RPMI7951 (cell line): Measurements from ENCODE around the gene CIAO3. TPM values are rescaled to one million over a fixed set of nuclear protein-coding genes. Genes with fewer than 3 reads are reported as not detected.

Experiments
- DNase-seq: peaks from one replicate; pipeline ENCODE4 v3.0.0-alpha.2; 2012; ENCODE audit warnings: low read depth
- total RNA-seq: library from RNA; depleted of rRNA; stranded (reverse); fragments of >200 nt; shearing (Covaris generic); gene quantifications from 2 replicates; pipeline ENCODE4 v1.2.3, GENCODE V29; 2014

CIAO3 gene
- total RNA-seq, 1 experiment from 2014 or later = 21.7 TPM

DNA sequence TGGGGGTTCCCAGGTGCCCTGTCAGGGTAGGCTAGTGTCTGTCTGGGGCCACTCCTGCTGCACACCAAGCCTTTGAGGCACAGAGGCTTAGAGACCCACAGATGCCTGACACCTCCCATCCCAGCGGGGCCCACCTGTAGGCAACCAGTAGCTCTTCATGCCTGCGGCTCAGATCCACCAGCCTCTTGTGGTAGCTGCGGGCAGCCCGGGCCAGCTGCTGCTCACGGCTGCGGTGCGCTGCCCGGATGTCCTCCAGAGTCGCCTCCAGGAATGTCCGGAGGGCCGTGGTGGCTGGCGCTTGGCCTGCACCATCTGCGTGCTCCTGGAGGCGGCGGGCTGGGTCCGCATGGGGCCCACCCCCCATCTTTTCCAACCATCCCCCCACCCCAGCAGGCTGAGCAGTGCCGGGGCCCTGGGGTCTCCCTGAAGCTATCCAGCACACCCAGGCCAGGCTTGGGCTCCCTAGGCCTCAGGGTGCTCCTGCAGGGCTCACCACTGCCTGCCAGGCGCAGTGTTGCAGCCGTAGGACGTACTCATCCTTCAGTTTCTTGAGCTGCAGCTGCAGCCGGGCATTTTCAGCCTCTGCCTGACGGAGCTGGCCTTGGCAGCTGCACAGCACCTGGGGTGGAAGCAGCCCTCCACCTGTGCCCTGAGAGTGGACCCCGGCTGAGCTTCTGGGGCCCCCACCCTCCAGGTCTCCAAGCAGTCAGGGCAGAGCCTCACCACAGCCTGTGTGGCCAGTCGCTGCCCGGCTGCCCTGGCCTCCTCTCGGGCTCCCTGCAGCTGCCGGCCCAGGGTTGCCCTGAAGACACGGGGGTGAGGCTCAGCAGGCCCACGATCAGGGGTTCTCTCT is 16.4 kb downstream of the CIAO3 start:
- peak; percentile 35 for DNase-seq

DNA sequence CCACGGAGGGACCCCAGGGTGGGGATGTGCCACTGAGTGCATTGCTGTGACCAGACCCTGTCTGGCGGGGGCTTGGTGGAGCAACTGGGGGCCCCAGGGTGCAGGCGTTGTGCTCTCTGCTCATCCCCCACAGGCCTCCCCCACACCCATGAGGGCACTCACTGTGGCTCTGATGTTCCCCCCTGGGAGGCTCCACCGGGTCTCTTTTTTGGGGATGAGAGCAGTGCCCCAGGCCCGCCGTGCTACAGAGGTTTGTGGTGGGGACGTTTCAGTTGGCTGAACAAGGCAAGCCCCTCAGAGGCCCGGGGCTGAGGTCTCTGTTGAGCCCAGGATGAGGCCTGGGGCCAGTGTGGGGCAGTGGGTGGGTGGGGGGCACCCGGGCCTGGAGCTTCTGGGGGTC is 17.1 kb downstream of the CIAO3 start:
- DNase-seq = no peak

DNA sequence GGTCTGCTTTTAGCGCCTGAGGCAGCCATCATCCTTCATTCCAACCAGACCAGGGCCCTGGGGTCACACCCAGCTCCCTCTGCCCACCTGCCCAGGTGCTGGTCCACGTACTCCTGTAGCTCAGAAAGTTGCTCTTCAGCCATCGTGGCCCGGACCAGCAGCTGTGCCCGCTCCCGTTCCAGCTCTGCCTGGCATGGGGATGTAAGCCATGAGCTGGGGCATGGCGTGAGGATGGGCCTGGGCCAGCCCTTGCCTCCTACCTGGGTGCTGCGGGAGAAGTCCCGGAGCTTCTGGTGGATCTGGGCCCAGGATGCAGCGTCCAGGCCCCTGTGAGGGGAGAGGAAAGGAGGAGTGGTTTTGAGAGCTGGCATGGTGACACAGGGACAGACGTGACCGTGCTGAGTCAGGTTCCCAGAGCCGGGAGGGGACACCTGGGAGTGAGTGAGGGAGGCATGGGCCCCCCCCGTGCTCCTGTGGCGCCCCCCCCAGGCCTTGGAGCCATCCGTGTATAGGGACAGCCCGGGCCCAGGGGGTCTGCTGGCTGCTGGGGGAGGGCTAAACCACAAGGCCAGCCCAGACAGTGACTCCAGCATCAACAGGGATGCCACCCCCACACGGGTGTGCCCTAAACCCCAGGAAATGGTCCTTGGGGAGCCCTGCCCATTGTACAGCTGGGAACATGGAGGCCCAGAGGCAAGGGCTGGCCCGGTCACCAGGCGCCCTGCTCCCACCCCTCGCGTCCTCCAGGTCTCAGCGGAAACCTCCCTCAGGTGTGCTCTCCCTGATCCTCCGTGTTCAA is 17.8 kb downstream of the CIAO3 start:
- no peak for DNase-seq

DNA sequence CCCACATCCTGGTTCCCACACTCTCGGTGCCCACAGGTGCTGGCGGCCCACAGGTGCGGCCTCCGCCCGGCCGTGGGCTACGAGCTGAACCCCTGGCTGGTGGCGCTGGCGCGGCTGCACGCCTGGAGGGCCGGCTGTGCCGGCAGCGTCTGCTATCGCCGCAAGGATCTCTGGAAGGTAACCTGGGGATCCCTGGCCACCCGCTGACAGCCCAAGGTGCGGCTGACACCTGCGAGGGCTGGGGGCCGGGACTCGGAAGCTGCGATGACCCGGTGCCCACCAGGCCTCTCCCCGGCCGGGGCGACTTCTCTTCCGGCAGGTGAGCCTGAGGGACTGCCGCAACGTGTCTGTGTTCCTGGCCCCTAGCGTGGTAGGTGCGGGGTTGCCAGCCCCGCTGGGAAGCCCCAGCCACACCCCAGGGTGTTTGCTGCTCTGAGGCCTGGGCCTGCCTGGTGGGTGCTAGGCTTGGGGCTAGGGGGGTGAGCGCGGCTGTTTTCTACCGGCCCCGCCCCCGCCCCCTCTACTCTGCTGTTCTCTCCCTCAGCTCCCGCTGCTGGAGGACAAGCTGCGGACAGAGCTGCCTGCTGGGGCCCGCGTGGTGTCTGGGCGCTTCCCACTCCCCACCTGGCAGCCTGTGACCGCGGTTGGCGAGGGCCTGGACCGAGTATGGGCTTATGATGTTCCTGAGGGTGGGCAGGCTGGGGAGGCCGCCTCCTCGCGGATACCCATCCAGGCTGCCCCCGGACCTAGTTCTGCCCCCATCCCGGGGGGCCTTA is 18.8 kb downstream of the CIAO3 start:
- DNase-seq = no peak

GRCh38 chr16:720990-721764 is 19.6 kb downstream of the CIAO3 start, which contains the start of gene ANTKMT:
Gene ANTKMT (plus strand): TSS chr16:721146. CDS start chr16:721275, 129 bp downstream.
- peak; percentile 67 for DNase-seq

- DNase-seq = peak; percentile 71
Observed at GRCh38 chr16:720447-720989, 20.3 kb downstream of the CIAO3 start.

DNA sequence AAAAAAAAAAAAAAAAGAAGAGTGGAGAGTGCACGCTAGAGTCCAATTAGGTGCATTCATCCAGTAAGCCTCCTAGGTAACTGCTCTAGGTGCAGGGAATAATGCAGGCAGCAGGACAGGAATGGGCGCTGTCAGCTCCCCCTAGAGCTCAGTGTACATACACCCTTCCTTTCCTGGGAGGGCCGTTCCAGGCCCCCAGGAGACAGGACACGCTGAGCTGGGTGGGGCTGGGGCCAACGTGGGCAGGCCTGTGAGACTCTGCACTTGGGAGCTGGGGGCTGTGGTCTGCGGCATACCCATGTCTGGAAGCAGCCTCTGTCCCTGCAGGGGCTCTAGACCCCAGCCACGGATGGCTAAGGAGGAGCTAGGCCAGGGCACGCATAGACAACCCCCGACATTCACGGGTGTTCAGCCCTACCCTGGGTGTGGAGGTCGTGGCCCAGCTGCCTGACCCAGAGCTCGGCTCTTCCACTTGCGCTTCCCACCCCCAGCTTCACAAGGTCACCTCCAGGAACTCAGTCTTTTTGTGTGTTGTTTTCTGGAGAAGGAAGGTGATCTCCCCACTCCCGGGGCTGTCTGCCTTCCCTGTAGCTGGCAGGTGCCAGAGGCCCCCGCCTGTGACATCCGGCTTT is 20.9 kb downstream of the CIAO3 start:
- no peak for DNase-seq

DNA sequence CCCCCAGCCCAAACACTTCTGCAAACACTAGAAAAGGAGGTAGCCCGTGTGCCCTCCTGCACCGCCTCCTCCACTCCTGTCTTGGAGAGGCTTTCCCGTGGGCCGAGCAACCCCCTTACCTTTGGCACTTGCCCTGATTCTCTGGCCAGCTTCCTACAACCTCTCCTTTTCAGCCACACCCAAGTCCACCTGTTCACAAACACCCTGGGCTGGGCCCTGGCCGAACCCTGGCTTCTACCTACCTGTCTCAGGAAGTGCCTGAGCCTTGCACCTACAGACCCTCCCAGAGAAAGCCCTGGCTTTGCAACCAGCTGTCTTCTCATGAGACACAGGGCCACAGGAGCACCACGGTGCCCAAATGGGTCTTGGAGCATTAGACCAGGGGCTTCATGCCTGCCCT is 21.9 kb downstream of the CIAO3 start:
- DNase-seq = no peak

DNA sequence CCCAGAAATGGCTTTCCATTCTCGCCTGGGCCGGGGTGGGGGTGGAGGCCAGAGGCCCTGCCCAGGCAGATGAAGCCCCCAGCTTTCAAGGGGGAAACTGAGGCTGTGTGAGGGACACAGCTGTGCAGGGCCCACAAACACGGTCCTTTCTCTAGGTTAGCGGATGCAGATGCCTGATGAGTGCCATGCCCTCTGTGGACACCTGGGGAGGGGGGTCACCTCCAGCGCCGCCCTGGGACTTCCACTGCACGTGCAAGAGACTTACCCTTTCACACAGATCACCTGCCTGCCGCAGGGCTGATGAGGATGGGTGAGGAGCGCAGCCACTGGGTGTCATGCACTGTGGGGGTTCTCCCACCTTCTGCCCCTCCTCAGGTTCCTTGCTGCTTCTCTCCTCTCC is 22.4 kb downstream of the CIAO3 start:
- no peak for DNase-seq

GRCh38 chr16:717450-718245 is 23.1 kb downstream of the CIAO3 start:
- DNase-seq = no peak

DNA sequence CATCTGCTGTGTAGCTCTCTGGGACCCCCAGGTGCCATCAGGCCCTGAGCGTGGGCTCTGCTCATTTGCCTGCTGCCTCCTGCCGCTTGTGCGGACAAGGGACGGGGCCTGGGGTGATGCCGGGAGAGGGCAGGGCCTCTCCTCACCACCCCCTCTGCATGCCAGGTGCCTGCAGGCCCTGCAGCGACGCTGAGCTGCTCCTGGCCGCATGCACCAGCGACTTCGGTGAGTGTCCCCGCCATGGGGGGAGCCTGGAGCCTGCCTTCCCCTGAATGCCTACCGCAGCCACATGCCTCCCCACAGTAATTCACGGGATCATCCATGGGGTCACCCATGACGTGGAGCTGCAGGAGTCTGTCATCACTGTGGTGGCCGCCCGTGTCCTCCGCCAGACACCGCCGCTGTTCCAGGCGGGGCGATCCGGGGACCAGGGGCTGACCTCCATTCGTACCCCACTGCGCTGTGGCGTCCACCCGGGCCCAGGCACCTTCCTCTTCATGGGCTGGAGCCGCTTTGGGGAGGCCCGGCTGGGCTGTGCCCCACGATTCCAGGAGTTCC is 23.9 kb downstream of the CIAO3 start:
- DNase-seq = no peak

GRCh38 chr16:716200-716568 is 24.6 kb downstream of the CIAO3 start:
- DNase-seq = peak; percentile 70

DNA sequence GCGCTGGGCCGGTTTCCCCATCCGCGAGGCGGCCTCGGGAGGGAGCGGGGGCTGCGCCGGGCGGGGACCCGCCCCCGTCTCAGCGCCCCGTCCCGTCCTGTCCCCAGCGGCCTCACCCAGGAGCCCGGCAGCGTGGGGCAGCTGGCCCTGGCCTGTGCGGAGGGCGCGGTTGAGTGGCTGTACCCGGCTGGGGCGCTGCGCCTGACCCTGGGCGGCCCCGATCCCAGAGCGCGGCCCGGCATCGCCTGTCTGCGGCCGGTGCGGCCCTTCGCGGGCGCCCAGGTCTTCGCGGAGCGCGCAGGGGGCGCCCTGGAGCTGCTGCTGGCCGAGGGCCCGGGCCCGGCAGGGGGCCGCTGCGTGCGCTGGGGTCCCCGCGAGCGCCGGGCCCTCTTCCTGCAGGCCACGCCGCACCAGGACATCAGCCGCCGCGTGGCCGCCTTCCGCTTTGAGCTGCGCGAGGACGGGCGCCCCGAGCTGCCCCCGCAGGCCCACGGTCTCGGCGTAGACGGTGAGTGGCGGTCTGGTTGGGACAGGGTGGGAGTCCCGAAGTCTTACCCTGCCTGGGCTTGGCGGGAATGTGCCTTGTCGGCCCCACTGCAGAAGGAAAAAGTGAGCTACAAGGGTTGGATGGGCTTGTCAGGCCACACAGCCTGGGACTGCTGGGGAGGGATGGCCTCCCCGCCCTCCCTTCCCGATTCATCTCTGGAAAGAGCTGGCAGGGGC is 25.2 kb downstream of the CIAO3 start:
- DNase-seq = no peak

DNA sequence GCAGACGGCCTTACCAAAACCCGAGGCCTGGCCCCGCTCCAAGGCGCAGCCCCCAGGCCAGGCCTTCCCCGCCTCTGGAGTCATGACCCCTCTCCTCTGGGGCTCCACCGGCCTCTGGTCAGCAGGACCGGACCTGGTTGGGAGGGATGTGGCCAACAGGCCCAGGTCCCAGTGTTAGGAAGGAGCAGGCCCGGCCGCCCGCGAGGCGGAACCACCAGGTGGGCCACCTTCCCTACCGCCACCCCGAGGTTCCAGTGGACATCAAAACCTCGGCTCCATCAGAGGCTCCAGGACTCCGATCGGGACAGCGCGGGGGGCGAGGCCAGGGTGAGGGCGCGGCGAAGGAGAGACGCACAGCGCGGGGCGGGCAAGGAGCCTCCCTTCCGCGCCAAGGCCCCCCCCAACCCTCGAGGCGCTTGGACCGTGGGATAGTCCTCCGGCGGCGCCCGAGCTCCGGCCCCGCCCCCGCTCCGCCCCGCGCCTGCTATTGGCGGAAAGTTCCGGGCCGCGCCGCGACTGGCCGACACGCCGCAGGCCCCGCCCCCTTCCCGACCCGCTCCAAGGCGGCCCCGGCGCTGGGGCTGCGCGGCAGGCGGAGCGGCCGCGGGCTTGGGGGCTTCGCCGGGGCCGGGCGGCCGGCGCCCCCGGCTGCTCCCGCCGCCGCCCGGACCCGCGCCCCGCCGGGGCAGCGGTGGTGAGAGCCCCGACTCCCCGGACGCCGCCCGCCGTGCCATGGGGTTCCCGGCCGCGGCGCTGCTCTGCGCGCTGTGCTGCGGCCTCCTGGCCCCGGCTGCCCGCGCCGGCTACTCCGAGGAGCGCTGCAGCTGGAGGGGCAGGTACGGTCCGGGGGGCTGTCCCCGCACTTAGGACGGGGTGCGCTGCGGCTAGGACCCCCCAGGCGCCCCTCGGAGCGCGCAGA is 26.0 kb downstream of the CIAO3 start, which contains the start of gene METRN:
Gene METRN (plus strand): TSS at position 561 of the 919 bp plus-strand sequence. CDS start 172 bp downstream, at position 733.
- DNase-seq = peak; percentile 80

DNA sequence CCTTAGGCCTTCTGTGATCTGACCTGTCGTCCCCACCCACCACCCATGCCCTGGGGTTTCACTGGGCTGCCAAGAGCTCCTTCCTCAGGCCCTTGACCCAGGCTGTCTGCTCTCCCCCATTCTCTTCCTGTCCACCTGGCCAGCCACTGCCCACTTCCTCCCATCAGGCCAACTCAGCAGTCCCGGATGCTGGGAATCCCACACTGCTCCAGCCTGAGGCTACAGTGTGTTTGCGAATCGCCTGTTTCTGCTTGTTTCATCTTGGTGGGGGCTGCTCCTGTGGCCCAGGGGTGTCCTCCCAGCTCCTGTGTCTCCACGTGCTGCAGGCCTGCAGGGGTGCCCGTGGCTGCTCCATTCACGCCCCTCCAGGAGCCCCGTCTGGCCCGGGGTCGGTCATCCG is 26.7 kb downstream of the CIAO3 start:
- peak; percentile 72 for DNase-seq

DNA sequence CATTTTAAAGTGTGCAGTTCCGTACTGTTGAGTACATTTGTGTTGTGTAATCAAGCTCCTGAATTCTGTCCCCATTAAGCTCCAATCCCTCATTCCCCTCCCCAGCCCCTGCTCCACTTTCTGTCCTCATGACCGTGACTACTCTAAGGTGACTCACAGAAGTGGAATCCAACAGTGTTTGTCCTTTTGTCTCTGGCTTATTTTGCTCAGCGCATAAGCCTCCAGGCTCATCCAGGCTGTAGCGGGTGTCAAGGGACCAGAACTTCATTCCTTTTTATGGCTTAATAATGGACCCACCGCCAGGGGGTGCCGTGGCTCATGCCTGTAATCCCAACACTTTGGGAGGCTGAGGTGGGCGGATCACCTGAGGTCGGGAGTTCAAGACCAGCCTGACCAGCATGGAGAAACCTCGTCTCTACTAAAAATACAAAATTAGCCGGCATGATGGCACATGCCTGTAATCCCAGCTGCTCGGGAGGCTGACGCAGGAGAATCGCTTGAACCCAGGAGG is 28.0 kb downstream of the CIAO3 start:
- DNase-seq = peak; percentile 92
